Left renal cortex interstitium (tissue), 4 donors: ENCODE results near the gene SEMA6D. TPM values are rescaled to one million over a fixed set of nuclear protein-coding genes. Genes with fewer than 3 reads are reported as not detected.
A peak's percentile ranks its signal among the peaks of the same experiment; 100 is the strongest.

Source experiments
- DNase-seq, 4 donors: peaks; one replicate each; pipeline ENCODE4 v3.0.0-alpha.2; 2013; ENCODE audit warnings: low read depth in 4 of 4, low spot score in 2 of 4, missing footprints in 1 of 4
- polyA plus RNA-seq, 4 donors: library from polyadenylated mRNA; unstranded; fragments of 120-200 nt; gene quantifications; one replicate each; pipeline ENCODE4 v1.2.1, GENCODE V29; 2013; ENCODE audit not compliant: insufficient read length in 4 of 4

Gene SEMA6D
- polyA plus RNA-seq, 4 donors = 31.0 to 48.8 (median 33.8) TPM

- DNase-seq = no peak
Measured at GRCh38 chr15:47741907-47742306, 24.6 kb downstream of the SEMA6D start.

- DNase-seq = no peak
Measured at GRCh38 chr15:47742334-47742733, 25.0 kb downstream of the SEMA6D start.

- DNase-seq = no peak
Measured at GRCh38 chr15:47742742-47743141, 25.4 kb downstream of the SEMA6D start.

- DNase-seq = no peak
Measured at GRCh38 chr15:47743385-47743784, 26.1 kb downstream of the SEMA6D start.

- DNase-seq = no peak
Measured at GRCh38 chr15:47743886-47744285, 26.6 kb downstream of the SEMA6D start.

- no peak for DNase-seq
Measured at GRCh38 chr15:47744496-47744895, 27.2 kb downstream of the SEMA6D start.

GRCh38 chr15:47744973-47745372, 27.7 kb downstream of the SEMA6D start:
- DNase-seq = no peak

GRCh38 chr15:47746516-47746915, 29.2 kb downstream of the SEMA6D start:
- DNase-seq = no peak

- no peak for DNase-seq
Measured at GRCh38 chr15:47750030-47750739, 32.9 kb downstream of the SEMA6D start.

GRCh38 chr15:47750740-47751262, 33.5 kb downstream of the SEMA6D start:
- no peak for DNase-seq

- DNase-seq = no peak
Measured at GRCh38 chr15:47753591-47753990, 36.3 kb downstream of the SEMA6D start.

- DNase-seq = no peak
Measured at GRCh38 chr15:47754312-47754711, 37.0 kb downstream of the SEMA6D start.

- DNase-seq = no peak
Measured at GRCh38 chr15:47755941-47756340, 38.6 kb downstream of the SEMA6D start.

GRCh38 chr15:47756872-47757271, 39.6 kb downstream of the SEMA6D start:
- DNase-seq = no peak

- DNase-seq = no peak
Measured at GRCh38 chr15:47757331-47757730, 40.0 kb downstream of the SEMA6D start.

- no peak for DNase-seq
Measured at GRCh38 chr15:47762621-47763020, 45.3 kb downstream of the SEMA6D start.

- no peak for DNase-seq
Measured at GRCh38 chr15:47764666-47765065, 47.4 kb downstream of the SEMA6D start.

GRCh38 chr15:47766406-47766805, 49.1 kb downstream of the SEMA6D start:
- DNase-seq = no peak

GRCh38 chr15:47767035-47767434, 49.7 kb downstream of the SEMA6D start:
- DNase-seq = no peak

- DNase-seq = no peak
Measured at GRCh38 chr15:47768735-47769134, 51.4 kb downstream of the SEMA6D start.

GRCh38 chr15:47769166-47769565, 51.9 kb downstream of the SEMA6D start:
- no peak for DNase-seq

- peak in 2 of 4 donors; percentile 4 to 17 for DNase-seq
Measured at GRCh38 chr15:47773143-47773542, 55.8 kb downstream of the SEMA6D start.
